Cardiac fibroblast (primary cell): ENCODE measurements around the gene E2F6.
A peak's percentile ranks its signal among the peaks of the same experiment; 100 is the strongest.

Experiments
- DNase-seq, 2 donors: peaks; one replicate each; pipeline versions ENCODE4 v3.0.0 to v3.0.0-alpha.2; 2010; ENCODE audit warnings: low read depth in 2 of 2
- H3K4me3 ChIP-seq, 2 donors: replicated peaks in 1 of 2; 1 replicate in 1 of 2; 2 replicates in 1 of 2; pipeline ENCODE4 v1.5.1; 2011; ENCODE audit warnings: low read depth in 2 of 2, low read length in 2 of 2, mild to moderate bottlenecking in 2 of 2, moderate library complexity in 1 of 2
- TF ChIP-seq, protein P1 (sequence below): IDR thresholded peaks from one replicate; pipeline ENCODE4 v1.5.1; 2011; ENCODE audit warnings: low read depth, mild to moderate bottlenecking, low read length, inconsistent platforms

The E2F6 gene

DNA sequence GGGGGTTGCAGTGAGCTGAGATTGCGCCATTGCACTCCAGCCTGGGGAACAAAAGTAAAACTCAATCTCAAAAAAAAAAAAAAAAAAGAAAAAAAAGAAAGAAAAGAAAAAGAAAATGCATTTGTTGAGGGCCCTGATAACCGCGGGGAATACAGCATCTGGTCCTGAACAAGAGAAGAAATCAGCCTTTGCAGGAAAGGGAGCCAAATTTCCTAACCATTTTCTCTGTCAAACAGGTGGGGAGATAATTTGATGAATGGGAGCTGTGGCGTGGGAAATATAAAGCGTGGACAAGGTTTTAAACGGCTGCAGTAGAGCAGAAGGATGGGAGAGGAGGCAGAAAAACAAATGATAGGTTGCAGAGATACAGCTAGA, 864 bp downstream of the E2F6 start:
- no peak for DNase-seq
- H3K4me3 ChIP-seq = peak overlapping the region; percentile 61 to 76
- TF ChIP-seq, protein P1, sequence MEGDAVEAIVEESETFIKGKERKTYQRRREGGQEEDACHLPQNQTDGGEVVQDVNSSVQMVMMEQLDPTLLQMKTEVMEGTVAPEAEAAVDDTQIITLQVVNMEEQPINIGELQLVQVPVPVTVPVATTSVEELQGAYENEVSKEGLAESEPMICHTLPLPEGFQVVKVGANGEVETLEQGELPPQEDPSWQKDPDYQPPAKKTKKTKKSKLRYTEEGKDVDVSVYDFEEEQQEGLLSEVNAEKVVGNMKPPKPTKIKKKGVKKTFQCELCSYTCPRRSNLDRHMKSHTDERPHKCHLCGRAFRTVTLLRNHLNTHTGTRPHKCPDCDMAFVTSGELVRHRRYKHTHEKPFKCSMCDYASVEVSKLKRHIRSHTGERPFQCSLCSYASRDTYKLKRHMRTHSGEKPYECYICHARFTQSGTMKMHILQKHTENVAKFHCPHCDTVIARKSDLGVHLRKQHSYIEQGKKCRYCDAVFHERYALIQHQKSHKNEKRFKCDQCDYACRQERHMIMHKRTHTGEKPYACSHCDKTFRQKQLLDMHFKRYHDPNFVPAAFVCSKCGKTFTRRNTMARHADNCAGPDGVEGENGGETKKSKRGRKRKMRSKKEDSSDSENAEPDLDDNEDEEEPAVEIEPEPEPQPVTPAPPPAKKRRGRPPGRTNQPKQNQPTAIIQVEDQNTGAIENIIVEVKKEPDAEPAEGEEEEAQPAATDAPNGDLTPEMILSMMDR = no peak

- TF ChIP-seq, protein P1 = no peak
- no peak for DNase-seq
- H3K4me3 ChIP-seq = no peak overlapping the region
Observed at GRCh38 chr2:11459816-11460215, 6.1 kb downstream of the E2F6 start.

- H3K4me3 ChIP-seq = no peak overlapping the region
- no peak for DNase-seq
- TF ChIP-seq, protein P1 = no peak
Observed at GRCh38 chr2:11458753-11459152, 7.2 kb downstream of the E2F6 start.

DNA sequence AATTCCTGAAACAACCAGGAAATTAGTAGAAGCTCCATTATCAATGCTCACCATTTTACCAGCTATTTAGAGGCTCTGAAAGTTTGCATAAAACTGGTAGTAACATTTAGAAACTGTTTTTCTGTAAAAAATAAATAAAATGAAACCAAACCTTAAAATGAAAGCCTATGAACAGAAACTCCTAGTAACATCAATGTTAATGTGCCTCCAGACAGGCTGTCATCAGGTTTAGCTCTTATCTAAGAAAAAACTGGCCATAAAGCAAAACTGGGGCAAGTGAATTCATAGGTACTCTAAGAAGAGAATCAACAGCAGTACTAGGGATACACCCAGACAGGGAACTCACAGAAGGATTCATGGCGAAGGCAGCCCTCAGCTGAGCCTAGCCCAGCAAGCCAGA, 8.0 kb downstream of the E2F6 start:
- no peak for DNase-seq
- TF ChIP-seq, protein P1 = no peak
- H3K4me3 ChIP-seq = no peak overlapping the region

- TF ChIP-seq, protein P1 = no peak
- no peak overlapping the region for H3K4me3 ChIP-seq
- no peak for DNase-seq
Observed at GRCh38 chr2:11456251-11456650, 9.7 kb downstream of the E2F6 start.

DNA sequence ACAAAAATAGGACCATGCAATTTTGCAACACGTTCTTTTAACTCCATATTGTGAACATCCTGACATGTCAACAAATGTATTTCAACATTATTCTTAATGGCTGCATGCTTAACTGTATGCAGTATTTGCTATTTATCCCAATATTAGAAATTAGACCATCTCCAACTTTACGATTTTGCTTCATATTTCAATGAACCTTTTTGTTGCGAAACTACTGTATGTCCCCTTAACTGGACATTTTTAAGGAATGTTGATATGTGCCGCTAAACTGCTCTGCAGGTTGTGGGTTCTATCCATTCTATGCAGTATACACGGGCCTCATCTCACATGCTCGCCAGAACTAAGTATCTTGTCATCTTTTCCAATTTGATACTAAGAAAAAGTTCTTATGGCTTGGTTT, 11.1 kb downstream of the E2F6 start:
- no peak overlapping the region for H3K4me3 ChIP-seq
- TF ChIP-seq, protein P1 = no peak
- no peak for DNase-seq

GRCh38 chr2:11450791-11451190, 15.2 kb downstream of the E2F6 start:
- no peak for DNase-seq
- TF ChIP-seq, protein P1 = no peak
- H3K4me3 ChIP-seq = no peak overlapping the region
